ENCODE data around the gene MEF2C. TPM values are rescaled to one million over a fixed set of nuclear protein-coding genes. Genes with fewer than 3 reads are reported as not detected.

The MEF2C gene
- total and polyA plus RNA-seq, 2 experiments from 2014 or later: 3.2 to 3.4 TPM

- no peak for DNase-seq
- no peaks in the 10 kb centered on the region for H3K36me3 ChIP-seq (ENCODE audit: low read depth)
- no peaks in the 10 kb centered on the region for H3K27me3 ChIP-seq (replicated peaks; ENCODE audit: insufficient read depth)
- no peak overlapping the region for H3K4me2 ChIP-seq (ENCODE audit: unreplicated experiment)
- no peaks in the 10 kb centered on the region for H3F3A ChIP-seq (ENCODE audit: insufficient read depth)
- no peak overlapping the region for H3K4me3 ChIP-seq
- no peak overlapping the region for H3K27ac ChIP-seq
- no peaks in the 10 kb centered on the region for H3K9me2 ChIP-seq (ENCODE audit: insufficient read depth)
- H2AFZ ChIP-seq: no peak overlapping the region
- no peaks in the 10 kb centered on the region for H3K9me3 ChIP-seq (ENCODE audit: low read depth)
- no peaks in the 10 kb centered on the region for H3K79me2 ChIP-seq (ENCODE audit: insufficient read depth)
- no peak overlapping the region for H3K9ac ChIP-seq
- H4K20me1 ChIP-seq (ENCODE audit: insufficient read depth): no peaks in the 10 kb centered on the region
- WGBS, 2 experiments (ENCODE audit: low coverage in 1 of 2, low lambda C conversion rate in 2 of 2, missing lambda C conversion rate in 2 of 2): 86 to 94% methylated on average over 3 of the region's 3 CpGs
- H3K4me1 ChIP-seq (ENCODE audit: insufficient read depth): no peaks in the 10 kb centered on the region; the same call in 1 of the 2 replicates
- in situ Hi-C loops (cut with MboI): no loop called here
- TF ChIP-seq EZH2phosphoT487 (IDR thresholded peaks at IDR 0.05; ENCODE audit: insufficient read depth, low read depth) (no peak), EZH2 (IDR thresholded peaks at IDR 0.05; ENCODE audit: insufficient read depth, poor library complexity, severe bottlenecking) (no peak)
Measured at GRCh38 chr5:88725454-88725853, 157.5 kb downstream of the MEF2C start.

- Histone ChIP-seq H3K9ac (no peak overlapping the region), H4K20me1 (ENCODE audit: insufficient read depth) (no peaks in the 10 kb centered on the region), H3K27me3 (replicated peaks; ENCODE audit: insufficient read depth) (no peaks in the 10 kb centered on the region), H3K4me1 (ENCODE audit: insufficient read depth) (no peaks in the 10 kb centered on the region), H3K79me2 (ENCODE audit: insufficient read depth) (no peaks in the 10 kb centered on the region), H3K9me3 (ENCODE audit: low read depth) (no peaks in the 10 kb centered on the region), H3K4me2 (ENCODE audit: unreplicated experiment) (no peak overlapping the region), H3K36me3 (ENCODE audit: low read depth) (no peaks in the 10 kb centered on the region), H3K9me2 (ENCODE audit: insufficient read depth) (no peaks in the 10 kb centered on the region), H3K27ac (no peak overlapping the region), H3F3A (ENCODE audit: insufficient read depth) (no peaks in the 10 kb centered on the region), H2AFZ (no peak overlapping the region), H3K4me3 (no peak overlapping the region)
- peak; percentile 24 for DNase-seq
- in situ Hi-C loops (cut with MboI): loop anchor here (25.0 kb wide), 2 partner anchors 1538 to 1663 kb away; no protein-coding TSS in a partner anchor
- TF ChIP-seq EZH2phosphoT487 (IDR thresholded peaks at IDR 0.05; ENCODE audit: insufficient read depth, low read depth): no peak
- TF ChIP-seq EZH2 (IDR thresholded peaks at IDR 0.05; ENCODE audit: insufficient read depth, poor library complexity, severe bottlenecking): no peak
- WGBS, 2 experiments (ENCODE audit: low coverage in 1 of 2, low lambda C conversion rate in 2 of 2, missing lambda C conversion rate in 2 of 2): 72 to 77% methylated on average over 2 of the region's 2 CpGs
Measured at GRCh38 chr5:88724201-88724600, 158.8 kb downstream of the MEF2C start.

GRCh38 chr5:88722546-88723073 is 160.4 kb downstream of the MEF2C start:
- no peak for TF ChIP-seq EZH2phosphoT487 (IDR thresholded peaks at IDR 0.05; ENCODE audit: insufficient read depth, low read depth)
- TF ChIP-seq EZH2 (IDR thresholded peaks at IDR 0.05; ENCODE audit: insufficient read depth, poor library complexity, severe bottlenecking): no peak
- H4K20me1 ChIP-seq (ENCODE audit: insufficient read depth): no peaks in the 10 kb centered on the region
- in situ Hi-C loops (cut with MboI): loop anchor here (25.0 kb wide), 2 partner anchors 1540 to 1665 kb away; no protein-coding TSS in a partner anchor
- no peaks in the 10 kb centered on the region for H3K9me2 ChIP-seq (ENCODE audit: insufficient read depth)
- no peaks in the 10 kb centered on the region for H3K36me3 ChIP-seq (ENCODE audit: low read depth)
- H3K4me3 ChIP-seq: no peak overlapping the region
- no peak for DNase-seq
- no peaks in the 10 kb centered on the region for H3K4me1 ChIP-seq (ENCODE audit: insufficient read depth)
- H3K27me3 ChIP-seq (replicated peaks; ENCODE audit: insufficient read depth): no peaks in the 10 kb centered on the region
- WGBS, 2 experiments (ENCODE audit: low coverage in 1 of 2, low lambda C conversion rate in 2 of 2, missing lambda C conversion rate in 2 of 2): 89 to 91% methylated on average over 19 to 20 of the region's 20 CpGs
- no peak overlapping the region for H3K4me2 ChIP-seq (ENCODE audit: unreplicated experiment)
- no peaks in the 10 kb centered on the region for H3K9me3 ChIP-seq (ENCODE audit: low read depth)
- H3K27ac ChIP-seq: no peak overlapping the region
- no peak overlapping the region for H2AFZ ChIP-seq
- no peaks in the 10 kb centered on the region for H3F3A ChIP-seq (ENCODE audit: insufficient read depth)
- no peaks in the 10 kb centered on the region for H3K79me2 ChIP-seq (ENCODE audit: insufficient read depth)
- H3K9ac ChIP-seq: no peak overlapping the region

DNA sequence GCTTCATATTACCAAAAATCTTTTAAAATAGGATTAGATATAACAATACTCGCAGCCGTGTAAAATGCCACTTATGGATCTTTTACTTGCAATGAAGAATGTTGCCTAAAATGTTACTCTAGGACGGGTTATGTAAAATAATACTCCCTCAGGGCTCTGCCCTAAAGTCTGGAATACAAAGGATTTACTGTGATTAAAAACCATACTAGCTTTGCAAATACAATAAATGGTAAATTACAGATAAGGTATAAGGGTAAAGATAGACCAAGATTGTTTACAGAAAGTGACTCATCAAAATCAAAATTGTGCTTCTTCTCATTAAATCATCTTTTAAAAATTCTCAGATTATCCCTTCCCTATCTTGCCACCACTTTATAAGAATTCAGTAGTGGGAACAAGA is 163.6 kb downstream of the MEF2C start:
- in situ Hi-C loops (cut with MboI): loop anchor here (25.0 kb wide), 2 partner anchors 1543 to 1668 kb away; no protein-coding TSS in a partner anchor
- no peak overlapping the region for H3K9ac ChIP-seq
- no peaks in the 10 kb centered on the region for H3K79me2 ChIP-seq (ENCODE audit: insufficient read depth)
- no peaks in the 10 kb centered on the region for H3K4me1 ChIP-seq (ENCODE audit: insufficient read depth)
- H3K4me3 ChIP-seq: no peak overlapping the region
- H3K27me3 ChIP-seq (replicated peaks; ENCODE audit: insufficient read depth): no peaks in the 10 kb centered on the region
- H3K9me2 ChIP-seq (ENCODE audit: insufficient read depth): no peaks in the 10 kb centered on the region
- no peak overlapping the region for H3K4me2 ChIP-seq (ENCODE audit: unreplicated experiment)
- no peaks in the 10 kb centered on the region for H3K9me3 ChIP-seq (ENCODE audit: low read depth)
- no peaks in the 10 kb centered on the region for H3F3A ChIP-seq (ENCODE audit: insufficient read depth)
- DNase-seq: no peak
- no peaks in the 10 kb centered on the region for H4K20me1 ChIP-seq (ENCODE audit: insufficient read depth)
- 85 to 89% methylated on average over 3 of the region's 3 CpGs for WGBS, 2 experiments (ENCODE audit: low coverage in 1 of 2, low lambda C conversion rate in 2 of 2, missing lambda C conversion rate in 2 of 2)
- no peaks in the 10 kb centered on the region for H3K36me3 ChIP-seq (ENCODE audit: low read depth)
- H2AFZ ChIP-seq: no peak overlapping the region
- no peak for TF ChIP-seq EZH2 (IDR thresholded peaks at IDR 0.05; ENCODE audit: insufficient read depth, poor library complexity, severe bottlenecking)
- no peak for TF ChIP-seq EZH2phosphoT487 (IDR thresholded peaks at IDR 0.05; ENCODE audit: insufficient read depth, low read depth)
- no peak overlapping the region for H3K27ac ChIP-seq

Data from GM23248 (cell line).